Islet precursor cell (in vitro differentiated cells): ENCODE results near the gene KAT8.
"Not testable (repeated sequence)": the region's sequence is repeated elsewhere in the genome, so short reads cannot be mapped to it uniquely, and the experiment has no call there.

Experiments used
- DNase-seq: peaks from one replicate; pipeline ENCODE4 v3.0.0-alpha.2; 2018

KAT8 gene

DNA sequence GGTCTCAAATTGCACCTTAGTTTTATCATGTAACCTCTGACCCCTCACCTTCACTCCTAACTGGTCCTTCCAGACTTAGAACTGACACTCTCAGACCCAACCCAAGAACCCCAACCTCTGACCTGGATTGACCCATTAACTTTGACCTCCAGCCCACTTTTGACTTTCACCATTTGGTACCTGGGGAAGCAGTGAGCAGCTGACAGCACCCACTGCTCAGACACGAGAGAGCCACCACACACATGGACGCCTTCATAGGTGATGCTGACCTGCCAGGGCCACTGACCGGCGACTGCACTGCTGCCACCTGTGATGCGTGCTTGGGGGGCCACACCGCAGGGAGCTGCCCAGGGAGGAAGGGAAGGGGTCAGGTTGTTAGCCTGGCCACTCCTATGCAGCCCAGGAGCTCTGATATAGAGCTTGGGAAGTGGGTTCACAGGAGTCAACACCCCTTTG, 15.6 kb downstream of the KAT8 start:
- DNase-seq = peak; percentile 35

DNA sequence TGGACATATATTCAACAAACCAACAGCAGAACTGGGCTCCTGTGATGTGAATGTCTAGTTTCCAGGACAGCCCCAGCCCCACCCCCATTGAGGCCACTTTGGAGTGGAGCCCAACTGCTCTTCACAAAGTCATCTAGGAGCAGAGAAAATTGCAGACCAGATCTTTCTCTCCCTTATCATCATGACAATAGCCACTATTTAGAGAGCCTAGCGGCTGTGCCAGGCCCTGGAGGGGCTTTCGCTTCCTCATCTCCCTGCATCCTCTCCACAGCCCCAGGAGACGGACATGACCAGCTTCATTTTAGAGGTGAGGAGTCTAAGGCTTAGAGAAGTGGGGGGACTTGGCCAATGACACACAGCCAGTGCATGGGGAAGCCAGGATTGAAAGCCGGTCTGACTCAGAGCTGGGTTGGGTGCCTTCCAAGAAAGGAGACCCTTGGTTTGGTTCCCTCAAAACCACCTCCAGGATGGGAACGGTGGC, 16.7 kb downstream of the KAT8 start:
- DNase-seq = peak; percentile 42

DNA sequence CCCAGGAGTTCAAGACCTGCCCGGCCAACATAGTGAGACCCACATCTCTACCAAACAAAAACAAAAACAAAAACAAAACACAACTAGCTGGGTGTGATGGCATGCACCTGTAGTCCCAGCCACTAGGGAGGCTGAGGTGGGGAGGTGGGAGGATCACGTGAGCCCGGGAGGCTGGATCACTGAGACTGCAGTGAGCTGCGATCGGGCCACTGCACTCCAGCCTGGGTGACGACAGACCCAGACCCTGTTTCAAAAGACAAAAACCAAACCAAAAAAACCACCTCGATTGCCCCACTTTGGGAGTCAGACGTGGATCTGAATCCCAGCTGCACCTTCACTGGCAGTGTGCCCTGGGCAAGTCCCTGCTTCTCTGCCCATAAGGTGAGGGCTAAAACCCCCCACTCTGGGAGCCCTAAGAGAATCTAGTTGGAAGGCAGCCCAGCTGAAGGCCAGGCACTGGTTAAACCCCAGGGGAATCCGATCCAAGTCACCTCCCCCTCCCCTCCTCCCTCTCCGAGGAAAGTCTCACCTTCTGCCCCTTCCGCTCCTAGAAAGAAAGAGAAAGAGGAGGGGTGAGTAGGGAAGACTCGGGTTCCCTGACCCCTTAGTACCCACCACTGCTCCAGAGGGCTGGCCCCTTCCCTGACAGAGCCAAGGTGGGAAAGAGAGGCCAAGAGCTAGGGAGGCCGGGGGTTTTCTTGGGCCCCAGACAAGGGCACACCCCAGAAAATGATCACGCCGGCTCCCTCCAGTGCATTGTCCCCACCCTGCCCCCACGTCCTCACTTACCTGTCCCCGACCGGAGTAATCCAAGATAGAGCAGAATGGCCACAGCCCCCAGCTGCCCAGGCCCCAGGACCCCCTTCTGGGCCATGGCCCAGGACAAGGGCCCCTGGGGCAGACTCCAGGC, 17.4 kb downstream of the KAT8 start:
- peak; percentile 82 for DNase-seq

DNA sequence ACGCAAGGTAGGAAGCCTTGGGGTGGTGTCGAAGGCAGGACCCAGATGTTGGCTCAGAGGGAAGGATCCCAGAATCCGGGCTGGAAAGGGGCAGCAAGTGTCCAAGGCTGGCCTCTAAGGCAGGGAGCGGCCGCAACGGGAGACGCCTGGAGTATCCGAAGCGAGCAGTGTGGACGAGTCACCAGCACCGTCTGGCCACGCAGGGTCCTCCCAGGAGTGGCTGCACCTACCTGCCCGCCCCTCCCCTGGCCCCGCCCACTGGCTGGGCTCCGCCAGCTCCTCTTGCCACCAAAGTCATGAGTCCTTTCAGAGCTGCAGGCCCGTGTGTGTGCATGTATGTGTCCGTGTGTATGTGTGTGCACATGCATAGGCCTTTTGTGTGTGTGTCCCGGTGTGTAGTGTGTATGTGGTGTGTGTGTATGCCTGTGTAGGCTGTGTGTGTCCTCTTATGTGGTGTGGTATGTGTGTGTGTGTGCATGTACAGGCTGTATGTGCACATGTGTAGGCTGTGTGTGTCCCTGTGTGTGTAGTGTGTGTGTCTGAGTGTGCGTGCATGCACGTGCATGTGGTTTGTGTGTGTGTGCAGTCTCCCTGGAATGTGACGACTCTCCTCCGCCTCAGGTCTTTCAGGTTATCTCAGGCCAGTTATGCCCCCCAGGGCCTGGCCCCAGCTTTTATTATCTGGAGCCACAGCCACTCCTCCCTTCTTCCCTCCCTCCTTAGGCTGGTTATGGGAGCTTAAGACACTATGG, 18.2 kb downstream of the KAT8 start, which contains the start of gene PRSS8:
TSS of gene PRSS8 (minus strand) at position 193 of the 752 bp plus-strand sequence. CDS start 229 bp downstream, outside the sequence.
- peak; percentile 94 for DNase-seq

DNA sequence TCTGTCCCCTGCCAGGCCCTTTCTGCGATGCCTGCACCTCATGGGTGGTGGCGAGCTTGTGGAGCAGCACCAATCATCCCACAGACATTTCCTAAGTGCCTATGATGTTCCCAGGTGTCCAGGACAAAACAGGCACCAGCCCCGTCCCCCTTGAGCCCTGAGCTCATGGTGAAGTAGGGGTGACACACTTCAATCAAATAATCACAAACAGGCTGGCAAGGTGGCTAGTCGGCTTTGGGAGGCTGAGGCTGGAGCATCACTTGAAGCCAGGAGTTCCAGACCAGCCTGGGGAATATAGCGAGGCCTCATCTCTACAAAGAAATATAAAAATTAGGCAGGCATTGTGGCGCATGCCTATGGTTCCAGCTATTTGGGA, 18.8 kb downstream of the KAT8 start:
- DNase-seq = no peak

DNA sequence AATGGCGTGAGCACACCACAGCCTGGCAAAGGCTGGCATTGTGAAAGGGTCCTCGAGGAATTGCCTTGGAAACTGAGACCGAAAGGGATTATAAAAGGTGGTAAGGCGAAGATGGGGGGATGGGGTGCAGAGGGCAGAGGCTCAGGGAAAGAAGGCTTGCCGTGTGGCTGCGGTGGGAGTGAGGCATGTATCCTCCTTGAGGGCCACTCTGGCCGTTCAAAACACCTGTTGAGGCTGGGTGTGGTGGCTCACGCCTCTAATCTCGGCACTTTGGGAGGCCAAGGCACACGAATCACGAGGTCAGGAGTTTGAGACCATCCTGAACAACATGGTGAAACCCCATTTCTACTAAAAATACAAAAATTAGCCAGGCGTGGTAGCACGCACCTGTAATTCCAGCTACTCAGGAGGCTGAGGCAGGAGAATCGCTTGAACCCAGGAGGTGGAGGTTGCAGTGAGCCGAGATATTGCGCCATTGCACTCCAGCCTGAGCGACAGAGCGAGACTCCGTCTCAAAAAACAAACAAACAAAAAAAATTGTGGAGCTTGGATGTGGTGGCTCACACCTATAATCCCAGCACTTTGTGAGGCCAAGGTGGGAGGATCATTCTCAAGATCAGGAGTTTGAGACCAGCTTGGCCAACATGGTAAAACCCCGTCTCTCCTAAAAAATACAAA, 19.5 kb downstream of the KAT8 start:
- not testable (repeated sequence) for DNase-seq

DNA sequence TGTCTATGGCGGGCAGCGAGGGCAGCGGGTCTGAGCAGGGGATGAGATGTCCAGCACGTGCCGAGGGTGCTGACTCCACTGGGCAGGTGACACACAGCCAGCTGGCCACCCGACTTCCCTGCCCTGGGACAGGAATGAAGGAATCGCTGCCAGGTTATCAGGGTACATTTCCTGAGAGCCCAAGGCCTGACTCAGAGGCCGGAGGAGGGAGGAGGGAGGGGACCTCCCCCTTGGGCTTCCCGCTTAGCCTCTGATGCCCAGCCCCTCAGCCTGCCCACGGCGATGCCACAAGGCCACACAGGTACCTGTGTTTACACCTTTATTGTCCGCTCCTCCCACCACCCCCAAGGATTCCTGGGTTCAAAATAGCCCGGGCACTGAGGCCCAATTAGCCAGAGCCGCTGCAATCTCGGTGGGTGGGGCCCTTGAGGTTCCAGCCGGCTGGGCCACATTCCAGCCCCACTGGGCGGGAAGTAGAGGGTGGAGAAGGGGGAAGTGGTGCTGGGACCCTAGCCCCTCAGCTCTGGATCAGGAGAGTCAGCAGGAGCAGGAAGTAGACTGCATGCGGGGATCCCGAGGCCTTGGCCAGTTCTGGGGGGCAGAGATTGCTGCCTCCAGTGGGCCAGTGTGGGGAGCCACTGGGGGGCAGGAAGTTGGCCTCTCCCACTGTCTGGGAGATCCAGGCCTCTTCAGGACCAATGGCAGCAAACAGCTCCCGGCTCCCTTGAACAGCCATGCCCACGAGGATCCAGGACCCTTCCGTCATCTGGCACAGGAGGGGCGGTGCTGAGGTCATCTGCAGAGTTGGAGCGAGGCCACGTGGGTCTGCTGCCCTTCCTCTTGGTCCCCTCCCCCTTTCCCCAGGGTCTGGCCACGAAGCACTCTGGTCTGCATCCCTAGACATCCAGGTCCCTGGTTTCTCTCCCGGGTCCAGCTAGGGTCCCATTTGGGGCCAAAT, 21.4 kb downstream of the KAT8 start:
- DNase-seq = peak; percentile 92

DNA sequence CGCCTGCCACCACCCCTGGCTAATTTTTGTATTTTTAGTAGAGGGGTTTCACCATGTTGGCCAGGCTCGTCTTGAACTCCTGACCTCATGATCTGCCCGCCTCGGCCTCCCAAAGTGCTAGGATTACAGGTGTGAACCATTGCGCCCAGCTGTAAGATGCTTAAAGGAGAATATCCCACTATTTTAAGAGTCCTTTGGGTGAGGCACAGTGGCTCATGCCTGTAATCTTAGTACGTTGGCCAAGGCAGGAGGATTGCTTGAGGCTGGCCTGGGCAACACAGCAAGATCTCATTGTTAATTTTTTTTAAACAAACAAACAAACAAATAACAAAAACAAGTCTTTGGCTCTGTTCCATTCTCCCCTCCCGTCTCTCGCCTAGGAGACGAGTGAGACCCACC, 23.6 kb downstream of the KAT8 start:
- DNase-seq = not testable (repeated sequence)

DNA sequence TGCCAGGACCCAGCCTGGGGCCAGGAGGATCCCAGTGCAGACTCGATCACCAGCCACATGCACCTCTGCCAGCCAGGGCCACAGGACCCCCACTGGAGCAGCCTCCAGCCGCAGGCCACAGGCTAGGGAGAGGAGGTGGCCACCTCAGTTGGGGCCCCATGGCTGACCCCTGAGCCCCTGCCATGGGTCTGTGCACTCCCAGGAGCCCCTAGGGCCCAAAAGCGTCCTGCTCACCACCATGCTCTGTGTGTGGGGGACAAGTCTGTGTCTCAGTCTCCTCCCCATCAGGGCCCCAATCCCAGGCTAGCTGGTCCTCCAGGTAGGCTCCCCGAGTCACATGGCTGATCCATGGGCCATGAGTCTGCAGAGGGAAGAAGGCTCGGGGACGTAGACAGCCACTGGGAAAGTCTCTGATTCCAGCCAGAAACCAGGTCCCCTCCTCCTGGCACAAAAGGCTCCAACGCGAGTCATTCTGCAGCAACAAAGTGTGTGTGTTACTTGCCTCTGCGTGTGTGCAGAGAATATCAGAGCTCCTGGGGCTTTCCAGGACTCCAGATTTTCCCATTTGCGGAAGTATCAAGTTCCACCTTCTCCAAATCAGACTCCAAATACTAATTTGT, 24.1 kb downstream of the KAT8 start:
- DNase-seq = peak; percentile 76

DNA sequence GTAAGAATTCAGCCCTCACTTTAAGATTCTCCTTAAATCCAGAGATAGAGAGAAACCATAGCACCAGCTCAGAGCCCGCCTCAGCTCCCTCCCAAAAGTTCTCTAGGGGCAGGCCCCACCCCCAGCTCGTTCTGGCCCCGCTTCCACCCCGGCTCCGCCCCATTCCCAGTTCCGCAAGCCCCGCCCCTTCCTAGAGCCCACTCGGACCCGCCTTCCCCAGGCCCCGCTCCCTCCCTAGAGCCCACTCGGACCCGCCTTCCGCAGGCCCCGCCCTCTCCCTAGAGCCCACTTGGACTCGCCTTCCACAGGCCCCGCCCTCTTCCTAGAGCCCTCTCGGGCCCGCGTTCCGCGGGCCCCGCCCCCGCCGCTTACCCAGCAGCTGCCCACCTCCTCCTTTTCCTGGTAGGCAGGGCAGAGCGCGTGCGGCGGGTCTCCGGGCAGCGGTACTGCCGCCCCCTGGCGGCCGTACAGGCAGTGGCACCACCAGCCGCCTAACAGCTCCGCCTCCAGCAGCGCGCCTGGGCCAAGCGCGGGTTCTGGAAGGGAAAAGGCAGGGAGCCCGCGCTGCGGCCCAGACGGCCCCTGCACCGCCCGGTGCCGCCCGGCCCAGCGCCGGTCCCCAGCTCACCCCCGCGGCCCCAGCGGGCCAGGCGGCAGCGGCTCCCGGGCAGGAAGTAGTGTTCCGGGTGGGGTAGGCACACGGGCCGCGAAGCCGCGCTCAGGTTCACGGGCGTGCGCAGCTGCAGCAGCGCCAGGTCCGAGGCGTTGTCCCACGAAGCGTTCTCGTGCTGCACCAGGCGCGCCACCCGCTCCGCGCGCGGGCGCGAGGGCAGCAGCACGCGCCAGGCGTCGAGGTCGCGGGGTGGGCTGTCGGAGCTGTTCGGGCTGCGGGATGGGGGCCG, 24.9 kb downstream of the KAT8 start:
- DNase-seq = peak; percentile 100

DNA sequence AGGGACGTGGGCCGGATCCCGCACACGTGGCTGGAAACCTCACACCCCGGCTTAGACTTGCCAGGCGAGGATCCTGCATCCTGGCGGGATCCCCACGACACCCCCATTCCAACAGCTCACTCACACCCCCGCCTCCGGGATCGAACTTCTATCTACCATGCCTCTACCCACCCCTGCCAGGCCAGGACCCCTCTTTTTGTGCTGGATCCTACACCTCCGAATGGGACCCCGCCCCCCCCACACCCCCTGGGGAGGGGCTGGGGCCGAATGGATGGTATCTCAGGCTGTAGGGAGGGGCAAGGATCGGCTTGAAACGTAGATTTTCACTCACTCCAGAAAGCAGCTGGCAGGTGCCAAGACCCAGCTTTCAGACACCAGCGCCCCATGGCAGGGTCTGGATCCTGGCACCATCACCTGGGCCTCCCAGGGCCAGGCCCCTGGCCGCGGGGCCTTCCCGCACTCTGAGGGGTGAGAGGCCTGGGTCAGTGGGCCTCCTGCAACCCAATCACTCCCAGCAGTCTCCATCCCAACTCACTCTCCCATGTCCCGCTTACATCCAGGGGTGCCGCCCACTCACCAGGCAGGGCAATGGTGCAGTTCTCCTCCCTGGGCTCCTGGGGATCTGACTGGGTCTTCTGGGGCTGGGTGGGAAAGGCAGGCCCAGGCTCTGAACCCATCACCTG, 25.7 kb downstream of the KAT8 start:
- DNase-seq = no peak

DNA sequence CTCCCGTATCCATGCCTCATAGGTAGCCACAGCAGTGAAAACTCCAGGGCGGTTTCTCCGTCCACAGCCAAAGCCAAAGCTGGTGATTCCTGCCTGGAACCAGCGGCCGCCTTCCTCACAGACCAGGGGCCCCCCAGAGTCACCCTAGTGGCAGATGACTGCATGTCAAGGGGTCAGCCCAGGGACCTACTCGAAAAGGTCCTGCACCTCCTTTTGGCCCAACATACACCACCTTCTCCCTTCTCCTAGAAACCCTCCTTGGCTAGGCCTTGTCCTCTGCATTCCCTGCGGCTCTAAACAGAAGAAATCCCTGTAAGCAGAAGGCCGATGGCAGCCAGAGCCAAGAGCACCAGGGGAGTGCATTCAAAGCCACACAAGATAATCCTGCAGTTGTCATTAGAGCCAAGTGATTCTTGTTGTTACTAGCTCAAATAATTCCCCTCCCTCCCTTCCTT, 26.3 kb downstream of the KAT8 start:
- DNase-seq = no peak

DNA sequence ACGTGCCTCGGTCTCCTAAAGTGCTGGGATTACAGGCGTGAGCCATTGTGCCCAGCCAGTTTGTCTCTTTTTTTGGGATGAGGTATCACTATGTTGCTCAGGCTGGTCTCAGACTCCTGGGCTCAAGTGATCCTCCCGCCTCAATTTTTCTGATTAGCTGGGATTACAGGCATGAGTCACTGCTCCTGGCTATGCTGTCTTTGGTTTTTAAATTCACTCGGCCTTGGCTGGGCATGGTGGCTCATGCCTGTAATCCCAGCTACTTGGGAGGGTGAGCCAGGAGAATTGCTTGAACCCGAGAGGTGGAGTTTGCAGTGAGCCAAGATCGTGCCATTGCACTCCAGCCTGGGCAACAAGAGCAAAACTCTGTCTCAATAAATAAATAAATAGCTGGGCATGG, 27.0 kb downstream of the KAT8 start:
- not testable (repeated sequence) for DNase-seq

DNA sequence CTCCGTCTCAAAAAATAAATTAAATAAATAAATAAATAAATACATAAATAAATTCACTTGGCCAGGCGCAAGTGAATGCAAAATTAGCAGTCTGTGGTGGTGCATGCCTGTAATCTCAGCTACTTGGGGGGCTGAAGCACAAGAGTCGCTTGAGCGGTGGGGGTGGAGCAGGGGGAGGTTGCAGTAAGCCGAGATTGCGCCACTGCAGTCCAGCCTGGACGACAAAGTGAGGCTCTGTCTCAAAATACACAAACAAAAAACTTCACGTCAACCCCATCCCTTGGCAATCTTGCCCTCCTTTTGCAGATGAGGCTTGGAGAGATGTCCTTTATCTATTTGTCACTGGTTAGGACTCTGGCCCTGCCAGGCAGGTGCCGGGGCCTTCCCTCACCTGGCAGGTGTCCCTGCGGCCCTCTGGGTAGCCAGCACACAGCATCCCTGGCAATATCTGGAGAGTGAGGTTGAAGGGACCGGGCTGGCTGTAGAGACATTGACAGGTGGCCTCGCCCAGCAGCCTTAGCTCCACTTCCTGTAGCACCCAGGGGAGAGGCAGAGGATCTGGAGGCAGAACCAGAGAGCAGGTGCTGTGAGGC, 28.0 kb downstream of the KAT8 start:
- DNase-seq = no peak

DNA sequence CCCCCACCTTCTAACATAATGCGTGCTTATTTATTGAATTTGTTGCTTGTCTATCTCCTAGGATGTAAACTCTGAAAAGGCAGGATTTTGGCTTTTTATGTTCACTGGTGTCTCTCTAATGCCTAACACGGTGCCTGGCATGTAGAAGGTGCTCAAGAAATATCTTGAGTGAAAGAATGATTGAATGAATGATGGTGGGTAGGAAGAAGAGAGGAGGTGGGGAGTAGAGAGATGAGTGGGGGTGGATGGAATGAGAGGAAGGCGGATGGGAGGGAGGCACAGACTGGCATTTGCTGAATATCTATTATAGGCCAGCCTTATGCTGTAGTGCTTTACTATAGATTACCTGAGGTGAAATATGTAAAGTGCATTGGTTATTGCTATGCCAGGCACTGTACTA, 30.1 kb downstream of the KAT8 start:
- DNase-seq = no peak

DNA sequence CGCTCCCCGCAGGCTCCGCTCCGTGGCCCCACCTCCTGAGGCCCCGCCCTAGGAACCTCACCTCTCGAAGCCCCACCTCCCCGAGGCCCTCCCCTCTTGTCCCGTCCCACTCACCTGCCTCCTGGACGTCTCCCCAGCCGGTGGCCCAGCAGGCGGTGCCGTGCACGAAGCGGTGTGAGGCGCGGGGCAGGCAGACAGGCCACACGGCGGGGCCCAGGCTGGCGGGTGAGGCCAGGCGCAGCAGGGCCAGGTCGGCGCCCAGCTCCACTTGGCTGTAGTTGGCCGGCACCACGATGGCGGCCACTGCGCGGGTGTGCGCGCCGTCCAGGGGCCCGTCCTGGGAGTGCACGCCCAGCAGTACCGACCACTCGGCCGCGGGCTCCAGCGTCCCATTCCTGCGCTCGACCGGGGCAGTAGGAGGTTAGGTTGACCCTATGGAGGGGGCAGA, 30.8 kb downstream of the KAT8 start:
- DNase-seq = peak; percentile 82

DNA sequence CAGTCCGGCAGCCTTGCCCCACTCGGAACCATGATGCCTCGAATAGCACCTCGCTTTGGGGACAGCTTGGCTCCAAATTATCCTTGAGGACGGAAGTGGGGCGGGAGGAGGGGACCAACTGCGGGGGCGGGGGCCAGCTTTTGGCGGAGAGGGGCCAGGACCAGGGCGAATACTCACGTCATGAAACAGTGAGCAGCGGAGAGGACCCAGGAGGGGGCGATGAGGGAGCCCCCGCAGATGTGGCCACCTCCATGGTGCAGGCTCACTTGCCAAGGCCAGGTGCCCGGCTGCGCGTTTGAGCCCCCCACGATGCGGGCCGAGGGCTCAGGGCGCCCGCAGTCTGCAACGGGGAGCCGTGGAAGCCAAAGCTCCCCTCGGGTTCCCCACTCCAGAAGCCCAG, 31.4 kb downstream of the KAT8 start:
- DNase-seq = no peak

DNA sequence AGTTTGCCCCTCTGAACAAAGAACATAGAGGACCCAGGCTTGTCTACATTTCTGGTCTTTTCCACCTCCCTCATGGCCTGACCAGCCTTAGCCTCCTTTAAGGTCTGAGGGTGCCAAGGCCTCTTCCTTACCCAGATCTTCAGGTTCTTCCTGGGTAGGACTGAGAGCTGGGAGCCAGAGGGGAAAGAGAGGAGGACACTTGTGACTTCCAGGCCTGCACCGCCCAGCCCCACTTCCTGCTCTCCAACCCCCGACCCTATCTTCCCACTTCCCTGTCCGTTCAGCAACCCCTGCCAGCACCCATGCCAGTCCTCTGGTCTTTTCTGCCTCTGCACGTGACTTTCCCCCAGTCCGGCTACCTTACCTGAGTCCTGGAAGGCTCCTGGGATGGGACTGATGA, 31.9 kb downstream of the KAT8 start:
- peak; percentile 52 for DNase-seq
